Activated T-cell treated with anti-CD3 and anti-CD28 coated beads, Interleukin-2, amount 50 U/mL, for 24 hours (primary cell): ENCODE data around the gene PHF21B.

Experiments used
- DNase-seq: peaks from one replicate; pipeline ENCODE4 v3.0.0-alpha.2; 2020
- H3K27ac Mint-ChIP-seq: 2 replicates; pipeline ENCODE4 v1.8.0; 2020; ENCODE audit warnings: mild to moderate bottlenecking, mixed read lengths
- H3K27me3 Mint-ChIP-seq: 2 replicates; pipeline ENCODE4 v1.8.0; 2020; ENCODE audit warnings: mixed read lengths
- H3K36me3 Mint-ChIP-seq: 2 replicates; pipeline ENCODE4 v1.8.0; 2020; ENCODE audit warnings: low read depth, mixed read lengths
- H3K4me1 Mint-ChIP-seq: 2 replicates; pipeline ENCODE4 v1.8.0; 2020; ENCODE audit warnings: low read depth, mixed read lengths
- H3K4me3 Mint-ChIP-seq: 2 replicates; pipeline ENCODE4 v1.8.0; 2020; ENCODE audit warnings: mild to moderate bottlenecking, moderate library complexity, mixed read lengths
- H3K9me3 Mint-ChIP-seq: 2 replicates; pipeline ENCODE4 v1.8.0; 2020; ENCODE audit warnings: mixed read lengths

The PHF21B gene

DNA sequence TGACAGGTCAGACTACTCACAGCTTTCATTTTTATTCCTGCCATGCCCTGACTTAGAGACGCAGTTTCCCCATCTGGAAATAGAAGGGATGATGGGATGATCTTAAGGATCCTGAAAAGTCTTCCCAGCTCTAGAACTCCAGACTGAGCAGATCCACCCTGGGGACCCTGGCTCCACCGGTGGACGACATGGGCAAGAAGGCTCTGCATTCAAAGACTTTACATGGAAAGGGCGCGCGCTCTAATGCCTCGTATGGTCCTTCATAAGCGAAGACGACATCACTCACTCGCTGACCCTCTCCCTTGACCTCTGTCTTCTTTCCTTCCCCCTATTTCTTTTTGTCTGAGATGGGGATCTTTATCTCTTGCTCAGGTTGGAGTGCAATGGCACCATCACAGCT, 24.4 kb upstream of the PHF21B start:
- Mint-ChIP-seq H3K27ac (no peak overlapping the region), H3K4me1 (no peaks in the 10 kb centered on the region), H3K27me3 (peaks cover 40% of the 10 kb centered on the region), H3K9me3 (peaks cover 4% of the 10 kb centered on the region), H3K4me3 (no peak overlapping the region), H3K36me3 (no peaks in the 10 kb centered on the region)
- DNase-seq: no peak

- peaks cover 38% of the 10 kb centered on the region for H3K27me3 Mint-ChIP-seq
- no peaks in the 10 kb centered on the region for H3K36me3 Mint-ChIP-seq
- no peak overlapping the region for H3K4me3 Mint-ChIP-seq
- no peak overlapping the region for H3K27ac Mint-ChIP-seq
- no peaks in the 10 kb centered on the region for H3K9me3 Mint-ChIP-seq
- DNase-seq: no peak
- H3K4me1 Mint-ChIP-seq: no peaks in the 10 kb centered on the region
Measured at GRCh38 chr22:45033136-45033535, 23.3 kb upstream of the PHF21B start.

DNA sequence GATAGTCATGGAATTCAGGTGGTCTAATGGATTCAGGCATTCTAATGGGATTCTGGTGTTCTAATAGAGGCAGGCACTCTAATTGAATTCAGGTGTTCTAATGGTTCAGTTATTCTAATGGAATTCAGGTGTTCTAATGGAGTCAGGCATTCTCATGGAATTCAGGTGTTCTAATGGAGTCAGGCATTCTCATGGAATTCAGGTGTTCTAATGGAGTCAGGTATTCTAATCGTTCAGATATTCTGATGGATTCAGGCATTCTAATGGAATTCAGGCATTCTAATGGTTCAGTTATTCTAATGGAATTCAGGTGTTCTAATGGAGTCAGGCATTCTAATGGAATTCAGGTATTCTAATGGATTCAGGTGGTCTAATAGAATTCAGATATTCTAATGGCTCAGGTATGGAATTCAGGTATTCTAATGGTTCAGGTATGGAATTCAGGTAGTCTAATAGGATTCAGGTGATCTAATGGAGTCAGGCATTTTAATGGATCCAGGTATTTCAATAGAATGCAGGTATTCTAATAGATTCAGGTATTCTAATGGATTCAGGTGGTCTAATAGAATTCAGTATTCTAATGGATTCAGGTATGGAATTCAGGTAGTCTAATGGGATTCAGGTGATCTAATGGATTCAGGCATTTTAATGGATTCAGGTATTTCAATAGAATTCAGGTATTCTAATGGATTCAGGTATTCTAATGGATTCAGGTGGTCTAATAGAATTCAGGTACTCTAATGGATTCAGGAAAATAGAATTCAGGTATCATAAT, 22.0 kb upstream of the PHF21B start:
- no peak for DNase-seq
- Mint-ChIP-seq H3K4me3 (no peak overlapping the region), H3K9me3 (no peaks in the 10 kb centered on the region), H3K36me3 (no peaks in the 10 kb centered on the region), H3K27me3 (peaks cover 27% of the 10 kb centered on the region), H3K4me1 (no peaks in the 10 kb centered on the region), H3K27ac (no peak overlapping the region)

GRCh38 chr22:45029501-45029900, 19.7 kb upstream of the PHF21B start:
- no peak overlapping the region for H3K4me3 Mint-ChIP-seq
- no peak for DNase-seq
- no peak overlapping the region for H3K27ac Mint-ChIP-seq
- peaks cover 38% of the 10 kb centered on the region for H3K27me3 Mint-ChIP-seq
- H3K36me3 Mint-ChIP-seq: no peaks in the 10 kb centered on the region
- no peaks in the 10 kb centered on the region for H3K4me1 Mint-ChIP-seq
- no peaks in the 10 kb centered on the region for H3K9me3 Mint-ChIP-seq

DNA sequence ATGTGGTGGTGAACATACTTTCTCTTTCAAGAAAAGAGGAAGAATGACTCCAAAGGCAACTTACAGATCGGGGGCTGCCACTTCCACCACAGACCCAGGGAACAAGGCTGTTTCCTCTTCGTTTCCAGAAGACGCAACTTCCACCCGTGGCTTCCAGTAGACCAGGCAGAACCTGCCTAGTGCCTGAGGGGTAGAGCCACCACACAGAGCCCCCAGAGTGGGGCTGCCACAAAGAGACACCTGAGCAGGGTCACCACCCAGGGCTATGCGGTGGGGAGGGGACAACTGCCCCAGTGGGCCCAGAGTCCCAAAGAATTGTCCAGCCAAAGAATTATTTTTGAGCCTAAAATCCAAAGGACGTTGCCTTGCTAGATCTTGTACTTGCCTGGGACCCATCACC, 16.7 kb upstream of the PHF21B start:
- Mint-ChIP-seq H3K27ac (no peak overlapping the region), H3K9me3 (no peaks in the 10 kb centered on the region), H3K27me3 (peaks cover 53% of the 10 kb centered on the region), H3K4me3 (no peak overlapping the region), H3K4me1 (no peaks in the 10 kb centered on the region), H3K36me3 (no peaks in the 10 kb centered on the region)
- DNase-seq: no peak

- Mint-ChIP-seq H3K27me3 (peaks cover 52% of the 10 kb centered on the region), H3K4me3 (no peak overlapping the region), H3K36me3 (no peaks in the 10 kb centered on the region), H3K9me3 (no peaks in the 10 kb centered on the region), H3K27ac (no peak overlapping the region), H3K4me1 (no peaks in the 10 kb centered on the region)
- no peak for DNase-seq
Measured at GRCh38 chr22:45023431-45023830, 13.6 kb upstream of the PHF21B start.

- Mint-ChIP-seq H3K4me3 (no peak overlapping the region), H3K4me1 (no peaks in the 10 kb centered on the region), H3K36me3 (no peaks in the 10 kb centered on the region), H3K27me3 (peaks cover 48% of the 10 kb centered on the region), H3K9me3 (no peaks in the 10 kb centered on the region), H3K27ac (no peak overlapping the region)
- DNase-seq: no peak
Measured at GRCh38 chr22:45019861-45020655, 10.3 kb upstream of the PHF21B start.

GRCh38 chr22:45014654-45015053, 4.8 kb upstream of the PHF21B start:
- H3K27ac Mint-ChIP-seq: no peak overlapping the region
- H3K9me3 Mint-ChIP-seq: no peaks in the 10 kb centered on the region
- peaks cover 8% of the 10 kb centered on the region for H3K4me1 Mint-ChIP-seq
- H3K4me3 Mint-ChIP-seq: no peak overlapping the region
- peaks cover 57% of the 10 kb centered on the region for H3K27me3 Mint-ChIP-seq
- DNase-seq: no peak
- H3K36me3 Mint-ChIP-seq: no peaks in the 10 kb centered on the region

DNA sequence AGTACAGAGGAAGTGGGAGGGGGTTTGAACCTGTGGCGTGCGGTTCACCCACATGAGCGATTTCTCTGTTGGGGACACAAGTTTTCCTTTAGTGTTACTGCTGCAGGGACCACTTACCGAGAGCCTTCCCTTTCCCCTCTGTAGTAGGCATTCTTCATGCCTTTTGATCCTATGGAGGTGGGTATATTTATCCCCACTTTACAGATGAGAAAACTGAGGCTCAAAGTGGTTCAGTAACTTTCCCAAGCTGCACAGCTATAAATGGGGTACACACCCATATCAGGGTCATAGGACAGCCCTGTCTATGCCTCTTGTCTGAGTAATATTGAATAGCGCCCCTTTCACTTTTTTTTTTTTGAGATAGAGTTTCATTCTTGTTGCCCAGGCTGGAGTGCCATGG, 3.3 kb upstream of the PHF21B start:
- no peaks in the 10 kb centered on the region for H3K36me3 Mint-ChIP-seq

DNA sequence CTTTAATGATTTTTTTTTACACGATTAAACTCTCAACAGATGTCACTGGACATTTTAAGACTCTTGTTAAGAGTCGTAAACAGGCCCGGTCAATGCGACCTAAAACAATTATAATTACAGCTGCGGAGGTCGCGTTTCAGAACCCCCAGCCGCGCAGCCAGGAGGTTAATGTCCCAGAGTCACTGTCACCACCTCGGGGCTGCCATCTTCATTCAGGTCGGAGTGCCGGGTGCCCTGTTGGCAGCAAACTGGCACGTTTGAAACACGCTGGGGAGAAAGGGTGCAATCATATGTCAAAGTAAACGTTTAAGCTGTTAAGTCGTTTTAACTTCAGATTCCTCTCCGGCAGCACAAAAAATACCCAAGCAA, 711 bp upstream of the PHF21B start:
- Mint-ChIP-seq H3K4me3 (peak overlapping the region; percentile 78), H3K27me3 (peaks cover 66% of the 10 kb centered on the region)

More for the DNA sequence above, 3.3 kb upstream of the PHF21B start:
- Mint-ChIP-seq H3K4me1 (peaks cover 10% of the 10 kb centered on the region), H3K4me3 (no peak overlapping the region), H3K27ac (no peak overlapping the region), H3K27me3 (peaks cover 59% of the 10 kb centered on the region), H3K9me3 (no peaks in the 10 kb centered on the region)
- no peak for DNase-seq

GRCh38 chr22:45008751-45009605, 827 bp downstream of the PHF21B start:
- peak overlapping the region; percentile 36 for H3K4me3 Mint-ChIP-seq
- H3K27me3 Mint-ChIP-seq: peaks cover 71% of the 10 kb centered on the region
- H3K36me3 Mint-ChIP-seq: no peaks in the 10 kb centered on the region
- peaks cover 17% of the 10 kb centered on the region for H3K4me1 Mint-ChIP-seq
- peak; percentile 39 for DNase-seq
- H3K27ac Mint-ChIP-seq: no peak overlapping the region
- H3K9me3 Mint-ChIP-seq: no peaks in the 10 kb centered on the region

More for the DNA sequence above, 711 bp upstream of the PHF21B start:
- no peaks in the 10 kb centered on the region for H3K9me3 Mint-ChIP-seq
- peak overlapping the region; percentile 35 for H3K27ac Mint-ChIP-seq
- no peak for DNase-seq
- H3K36me3 Mint-ChIP-seq: no peaks in the 10 kb centered on the region
- peaks cover 17% of the 10 kb centered on the region for H3K4me1 Mint-ChIP-seq

DNA sequence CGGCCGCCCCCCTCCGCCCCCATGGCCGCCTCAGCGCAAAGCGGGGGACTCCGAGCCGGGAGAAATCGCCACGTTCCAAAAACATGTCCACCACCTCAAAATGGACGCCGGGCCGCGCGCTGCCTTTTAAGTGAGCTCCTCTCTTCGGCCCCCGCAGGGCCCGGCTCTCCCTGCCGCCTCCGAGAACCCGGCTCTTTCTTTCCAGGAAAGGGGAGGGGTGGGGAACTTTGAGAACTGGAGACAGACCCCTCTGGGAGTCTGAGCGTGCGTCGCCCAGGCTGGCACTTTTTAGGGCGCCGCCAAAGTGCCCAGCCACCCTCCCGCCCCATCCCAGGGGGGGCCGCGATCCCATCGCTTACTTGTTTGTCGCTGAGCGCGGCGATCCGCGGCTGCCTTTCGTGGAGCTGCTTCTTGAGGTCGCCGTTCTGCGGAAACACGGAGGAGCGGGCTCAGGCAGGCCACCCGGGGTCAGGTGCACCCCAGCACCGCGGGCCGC, 1.6 kb downstream of the PHF21B start:
- Mint-ChIP-seq H3K36me3 (no peaks in the 10 kb centered on the region), H3K27ac (no peak overlapping the region), H3K4me3 (peak overlapping the region; percentile 53), H3K4me1 (peaks cover 17% of the 10 kb centered on the region), H3K27me3 (peaks cover 75% of the 10 kb centered on the region), H3K9me3 (no peaks in the 10 kb centered on the region)
- DNase-seq: peak; percentile 38

GRCh38 chr22:45007391-45008185, 2.2 kb downstream of the PHF21B start:
- Mint-ChIP-seq H3K4me3 (no peak overlapping the region), H3K27ac (no peak overlapping the region), H3K36me3 (no peaks in the 10 kb centered on the region), H3K27me3 (peaks cover 75% of the 10 kb centered on the region), H3K9me3 (no peaks in the 10 kb centered on the region), H3K4me1 (peaks cover 17% of the 10 kb centered on the region)
- DNase-seq: peak; percentile 35

DNA sequence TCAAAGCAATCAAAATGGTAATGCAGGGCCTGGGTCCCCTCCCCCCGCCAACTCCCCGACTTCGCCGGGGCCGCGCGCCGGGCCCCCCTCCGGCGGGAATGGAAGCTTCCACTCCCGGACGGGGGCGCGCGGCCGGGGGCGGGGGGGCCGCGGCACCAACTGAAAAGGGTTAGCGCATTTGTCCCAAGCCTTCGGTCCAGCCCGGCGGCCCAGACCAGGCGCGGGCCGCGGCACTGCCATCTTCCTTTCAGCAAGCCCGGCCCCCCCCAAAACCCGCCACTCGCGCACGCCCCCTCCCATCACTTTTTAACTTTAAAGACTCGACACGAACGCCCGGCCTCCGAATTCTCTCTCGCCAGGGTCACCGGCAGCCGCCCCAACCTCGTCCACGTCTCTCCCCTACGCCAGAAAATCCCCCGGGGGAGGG, 2.8 kb downstream of the PHF21B start:
- no peaks in the 10 kb centered on the region for H3K36me3 Mint-ChIP-seq
- H3K9me3 Mint-ChIP-seq: no peaks in the 10 kb centered on the region
- H3K4me1 Mint-ChIP-seq: peaks cover 17% of the 10 kb centered on the region
- no peak overlapping the region for H3K27ac Mint-ChIP-seq
- H3K4me3 Mint-ChIP-seq: no peak overlapping the region
- no peak for DNase-seq
- peaks cover 73% of the 10 kb centered on the region for H3K27me3 Mint-ChIP-seq
